Measurements from ENCODE around the gene PRDM16.

Gene PRDM16

GRCh38 chr1:3197781-3198316 is 128.8 kb downstream of the PRDM16 start:
- H3K4me3 ChIP-seq (ENCODE audit: low read length): no peak overlapping the region
- H3K9ac ChIP-seq (ENCODE audit: low read length): no peak overlapping the region

GRCh38 chr1:3198371-3199271 is 129.6 kb downstream of the PRDM16 start:
- H3K9me3 ChIP-seq (ENCODE audit: control insufficient read depth, low read length): no peaks in the 10 kb centered on the region
- H3K9ac ChIP-seq (ENCODE audit: low read length): no peak overlapping the region
- H3K4me3 ChIP-seq (ENCODE audit: low read length): no peak overlapping the region
- no peaks in the 10 kb centered on the region for H3K36me3 ChIP-seq (ENCODE audit: control insufficient read depth, insufficient read depth, low read length)
- H3K4me1 ChIP-seq (ENCODE audit: control insufficient read depth, insufficient read depth, low read length): no peaks in the 10 kb centered on the region
- no peaks in the 10 kb centered on the region for H3K27me3 ChIP-seq (ENCODE audit: control insufficient read depth, insufficient read depth, low read length)

More at GRCh38 chr1:3197781-3198316, 128.8 kb downstream of the PRDM16 start:
- Histone ChIP-seq H3K36me3 (ENCODE audit: control insufficient read depth, insufficient read depth, low read length) (no peaks in the 10 kb centered on the region), H3K27me3 (ENCODE audit: control insufficient read depth, insufficient read depth, low read length) (no peaks in the 10 kb centered on the region), H3K9me3 (ENCODE audit: control insufficient read depth, low read length) (no peaks in the 10 kb centered on the region), H3K4me1 (ENCODE audit: control insufficient read depth, insufficient read depth, low read length) (no peaks in the 10 kb centered on the region)

GRCh38 chr1:3204725-3205124 is 135.7 kb downstream of the PRDM16 start:
- Histone ChIP-seq H3K4me3 (ENCODE audit: low read length) (no peak overlapping the region), H3K9me3 (ENCODE audit: control insufficient read depth, low read length) (no peaks in the 10 kb centered on the region), H3K27me3 (ENCODE audit: control insufficient read depth, insufficient read depth, low read length) (no peaks in the 10 kb centered on the region), H3K9ac (ENCODE audit: low read length) (no peak overlapping the region), H3K36me3 (ENCODE audit: control insufficient read depth, insufficient read depth, low read length) (no peaks in the 10 kb centered on the region), H3K4me1 (ENCODE audit: control insufficient read depth, insufficient read depth, low read length) (no peaks in the 10 kb centered on the region)

- H3K27me3 ChIP-seq (ENCODE audit: control insufficient read depth, insufficient read depth, low read length): no peaks in the 10 kb centered on the region
- H3K36me3 ChIP-seq (ENCODE audit: control insufficient read depth, insufficient read depth, low read length): no peaks in the 10 kb centered on the region
- no peaks in the 10 kb centered on the region for H3K9me3 ChIP-seq (ENCODE audit: control insufficient read depth, low read length)
- no peak overlapping the region for H3K4me3 ChIP-seq (ENCODE audit: low read length)
- no peaks in the 10 kb centered on the region for H3K4me1 ChIP-seq (ENCODE audit: control insufficient read depth, insufficient read depth, low read length)
- H3K9ac ChIP-seq (ENCODE audit: low read length): no peak overlapping the region
Measured at GRCh38 chr1:3205815-3206214, 136.8 kb downstream of the PRDM16 start.

GRCh38 chr1:3206696-3207095 is 137.7 kb downstream of the PRDM16 start:
- H3K9ac ChIP-seq (ENCODE audit: low read length): no peak overlapping the region
- H3K4me1 ChIP-seq (ENCODE audit: control insufficient read depth, insufficient read depth, low read length): no peaks in the 10 kb centered on the region
- no peaks in the 10 kb centered on the region for H3K27me3 ChIP-seq (ENCODE audit: control insufficient read depth, insufficient read depth, low read length)
- no peaks in the 10 kb centered on the region for H3K36me3 ChIP-seq (ENCODE audit: control insufficient read depth, insufficient read depth, low read length)
- no peaks in the 10 kb centered on the region for H3K9me3 ChIP-seq (ENCODE audit: control insufficient read depth, low read length)
- no peak overlapping the region for H3K4me3 ChIP-seq (ENCODE audit: low read length)

GRCh38 chr1:3207217-3207848 is 138.3 kb downstream of the PRDM16 start:
- no peak overlapping the region for H3K4me3 ChIP-seq (ENCODE audit: low read length)
- H3K27me3 ChIP-seq (ENCODE audit: control insufficient read depth, insufficient read depth, low read length): no peaks in the 10 kb centered on the region
- H3K4me1 ChIP-seq (ENCODE audit: control insufficient read depth, insufficient read depth, low read length): no peaks in the 10 kb centered on the region
- no peaks in the 10 kb centered on the region for H3K9me3 ChIP-seq (ENCODE audit: control insufficient read depth, low read length)
- no peaks in the 10 kb centered on the region for H3K36me3 ChIP-seq (ENCODE audit: control insufficient read depth, insufficient read depth, low read length)
- no peak overlapping the region for H3K9ac ChIP-seq (ENCODE audit: low read length)

- Histone ChIP-seq H3K36me3 (ENCODE audit: control insufficient read depth, insufficient read depth, low read length) (no peaks in the 10 kb centered on the region), H3K9ac (ENCODE audit: low read length) (no peak overlapping the region), H3K4me1 (ENCODE audit: control insufficient read depth, insufficient read depth, low read length) (peaks cover 6% of the 10 kb centered on the region), H3K4me3 (ENCODE audit: low read length) (no peak overlapping the region), H3K27me3 (ENCODE audit: control insufficient read depth, insufficient read depth, low read length) (no peaks in the 10 kb centered on the region), H3K9me3 (ENCODE audit: control insufficient read depth, low read length) (no peaks in the 10 kb centered on the region)
Measured at GRCh38 chr1:3208819-3209200, 139.8 kb downstream of the PRDM16 start.

GRCh38 chr1:3209201-3209600 is 140.2 kb downstream of the PRDM16 start:
- Histone ChIP-seq H3K9me3 (ENCODE audit: control insufficient read depth, low read length) (no peaks in the 10 kb centered on the region), H3K4me1 (ENCODE audit: control insufficient read depth, insufficient read depth, low read length) (peaks cover 10% of the 10 kb centered on the region), H3K36me3 (ENCODE audit: control insufficient read depth, insufficient read depth, low read length) (no peaks in the 10 kb centered on the region), H3K27me3 (ENCODE audit: control insufficient read depth, insufficient read depth, low read length) (no peaks in the 10 kb centered on the region), H3K4me3 (ENCODE audit: low read length) (no peak overlapping the region), H3K9ac (ENCODE audit: low read length) (no peak overlapping the region)

- Histone ChIP-seq H3K4me3 (ENCODE audit: low read length) (no peak overlapping the region), H3K4me1 (ENCODE audit: control insufficient read depth, insufficient read depth, low read length) (peaks cover 13% of the 10 kb centered on the region), H3K9me3 (ENCODE audit: control insufficient read depth, low read length) (no peaks in the 10 kb centered on the region), H3K27me3 (ENCODE audit: control insufficient read depth, insufficient read depth, low read length) (no peaks in the 10 kb centered on the region), H3K36me3 (ENCODE audit: control insufficient read depth, insufficient read depth, low read length) (no peaks in the 10 kb centered on the region), H3K9ac (ENCODE audit: low read length) (no peak overlapping the region)
Measured at GRCh38 chr1:3211582-3212375, 142.8 kb downstream of the PRDM16 start.

GRCh38 chr1:3212453-3213355 is 143.7 kb downstream of the PRDM16 start:
- no peak overlapping the region for H3K9ac ChIP-seq (ENCODE audit: low read length)
- no peaks in the 10 kb centered on the region for H3K27me3 ChIP-seq (ENCODE audit: control insufficient read depth, insufficient read depth, low read length)
- H3K4me1 ChIP-seq (ENCODE audit: control insufficient read depth, insufficient read depth, low read length): peaks cover 14% of the 10 kb centered on the region
- H3K4me3 ChIP-seq (ENCODE audit: low read length): no peak overlapping the region
- no peaks in the 10 kb centered on the region for H3K9me3 ChIP-seq (ENCODE audit: control insufficient read depth, low read length)
- no peaks in the 10 kb centered on the region for H3K36me3 ChIP-seq (ENCODE audit: control insufficient read depth, insufficient read depth, low read length)

- H3K27me3 ChIP-seq (ENCODE audit: control insufficient read depth, insufficient read depth, low read length): no peaks in the 10 kb centered on the region
- no peaks in the 10 kb centered on the region for H3K9me3 ChIP-seq (ENCODE audit: control insufficient read depth, low read length)
- no peak overlapping the region for H3K9ac ChIP-seq (ENCODE audit: low read length)
- no peak overlapping the region for H3K4me3 ChIP-seq (ENCODE audit: low read length)
- H3K4me1 ChIP-seq (ENCODE audit: control insufficient read depth, insufficient read depth, low read length): peaks cover 24% of the 10 kb centered on the region
- H3K36me3 ChIP-seq (ENCODE audit: control insufficient read depth, insufficient read depth, low read length): no peaks in the 10 kb centered on the region
Measured at GRCh38 chr1:3213730-3214129, 144.7 kb downstream of the PRDM16 start.
